Measurements from ENCODE around the gene FBXO31.
"Not testable (repeated sequence)": the region's sequence is repeated elsewhere in the genome, so short reads cannot be mapped to it uniquely, and the experiment has no call there.

FBXO31 gene

DNA sequence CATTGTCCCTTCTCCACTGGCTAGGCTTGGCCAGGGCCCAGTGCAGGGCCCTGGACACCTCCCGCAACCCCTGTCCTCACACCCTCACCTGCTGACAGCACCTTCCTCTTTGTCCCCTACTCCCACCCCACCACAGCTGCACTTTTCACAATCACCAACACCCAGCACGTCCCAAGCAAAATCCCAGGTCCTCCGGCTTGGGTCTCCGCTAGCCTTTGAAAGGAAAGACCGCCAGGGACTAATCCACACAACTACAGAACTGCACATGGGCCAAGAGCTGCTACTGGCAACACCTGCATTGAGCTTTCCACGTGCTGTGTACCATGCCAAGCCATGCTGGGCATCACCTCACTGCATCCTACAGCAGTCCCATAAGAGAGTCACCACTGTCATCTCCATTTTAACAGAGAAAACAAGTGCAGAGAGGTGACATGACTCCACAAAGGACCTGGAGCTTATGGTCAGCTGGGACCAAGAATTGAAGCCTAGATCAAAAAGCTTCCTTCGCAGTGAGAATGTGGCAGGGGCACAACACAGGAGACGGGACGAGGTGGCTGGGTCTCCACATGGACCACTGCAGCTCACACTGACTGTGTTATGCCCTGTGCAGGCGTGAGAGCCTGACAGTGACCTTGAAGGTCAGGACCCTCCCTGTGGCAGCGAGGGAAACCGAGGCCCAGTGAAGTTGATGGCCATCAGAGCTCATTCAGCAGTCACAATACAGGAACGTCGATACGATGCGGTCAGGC is 22.5 kb downstream of the FBXO31 start:
- no peak for DNase-seq

DNA sequence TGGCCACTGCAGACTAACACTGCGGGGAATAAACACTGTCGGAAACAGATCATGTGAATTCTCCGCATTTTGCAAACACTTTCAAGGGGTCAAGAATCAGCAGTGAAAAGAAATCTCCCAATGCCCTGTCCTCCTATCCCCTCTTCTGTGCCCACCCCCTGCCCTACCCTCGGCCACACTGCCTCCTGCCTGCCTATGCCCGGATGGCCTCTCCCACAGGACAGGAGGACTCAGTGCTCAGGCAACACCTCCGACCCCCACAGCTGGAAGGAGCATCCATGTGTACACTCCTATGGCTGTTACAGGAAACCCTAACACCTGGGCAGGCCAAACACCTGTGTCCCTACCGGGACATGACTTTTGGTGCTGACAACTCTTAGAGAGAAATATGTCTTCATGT is 24.5 kb downstream of the FBXO31 start:
- DNase-seq: no peak

DNA sequence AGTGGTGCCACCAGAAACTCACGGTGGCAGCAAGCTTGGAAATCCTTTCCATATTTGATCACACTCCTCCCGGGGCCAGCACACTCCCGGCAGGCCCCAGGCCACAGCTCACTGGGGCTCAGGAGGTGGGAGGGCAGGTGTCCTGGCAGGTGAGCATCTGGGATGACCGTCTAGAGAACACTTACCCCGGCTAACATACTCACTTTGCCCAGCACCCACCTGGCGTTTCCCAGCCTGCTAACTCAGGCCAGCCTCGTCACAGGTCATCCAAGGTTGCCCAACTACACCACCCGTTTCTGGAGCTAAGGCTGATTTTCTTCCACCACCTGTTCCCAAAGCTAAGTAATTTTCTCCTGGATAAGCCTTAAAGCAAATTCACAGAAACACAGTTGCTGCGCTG is 24.9 kb downstream of the FBXO31 start:
- no peak for DNase-seq

DNA sequence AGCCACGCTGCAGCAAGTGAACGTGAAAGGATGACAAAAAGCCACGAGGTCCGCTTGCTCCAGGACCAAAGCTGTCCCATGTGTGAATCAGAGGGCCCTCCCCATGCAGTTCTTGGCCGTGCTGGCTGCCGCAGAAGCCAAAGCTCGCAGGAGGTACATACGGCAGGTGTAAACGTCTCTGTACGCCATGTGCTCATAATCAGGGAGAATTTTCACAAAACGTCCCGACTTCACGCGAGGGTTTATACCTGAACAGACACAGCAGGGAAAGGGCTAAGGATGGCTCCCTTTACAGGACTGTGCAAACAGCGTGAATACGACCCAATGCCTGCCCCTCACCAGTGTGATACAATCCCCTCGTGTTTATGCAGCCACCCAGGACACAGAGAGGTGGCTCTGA is 25.3 kb downstream of the FBXO31 start:
- DNase-seq: no peak

DNA sequence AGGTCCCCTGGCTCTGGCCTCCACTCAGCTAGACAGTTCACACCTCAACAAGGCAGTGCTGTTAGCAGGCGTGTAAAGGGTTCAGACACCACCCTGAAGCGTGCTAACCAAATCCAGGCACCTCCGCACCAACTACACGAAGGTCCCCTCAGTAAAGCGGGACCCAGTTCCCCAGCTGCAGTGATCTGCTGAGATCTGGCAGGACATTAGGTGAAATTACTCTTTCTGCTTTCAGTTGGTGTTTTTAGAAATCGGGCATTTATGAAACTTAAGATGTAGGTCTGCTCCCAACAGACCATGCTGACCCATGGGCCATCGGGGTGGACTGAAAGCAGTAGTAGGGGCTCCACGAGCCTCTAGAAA is 27.1 kb downstream of the FBXO31 start:
- DNase-seq: no peak

DNA sequence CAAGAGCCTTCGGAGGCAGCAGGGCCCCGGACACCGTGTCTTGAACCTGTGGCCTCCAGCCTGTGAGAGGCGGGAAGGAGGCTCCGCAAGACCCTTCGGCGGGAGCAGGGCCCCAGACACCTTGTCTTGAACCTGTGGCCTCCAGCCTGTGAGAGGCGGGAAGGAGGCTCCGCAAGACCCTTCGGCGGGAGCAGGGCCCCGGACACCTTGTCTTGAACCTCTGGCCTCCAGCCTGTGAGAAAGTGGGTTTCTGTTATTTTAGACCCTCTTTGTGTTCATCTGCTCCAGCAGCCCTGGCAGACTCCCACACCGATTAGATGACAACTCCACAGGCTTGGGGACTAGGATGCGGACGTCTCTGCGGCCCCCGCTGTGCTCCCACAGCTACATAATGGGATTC is 30.0 kb downstream of the FBXO31 start:
- no peak for DNase-seq

DNA sequence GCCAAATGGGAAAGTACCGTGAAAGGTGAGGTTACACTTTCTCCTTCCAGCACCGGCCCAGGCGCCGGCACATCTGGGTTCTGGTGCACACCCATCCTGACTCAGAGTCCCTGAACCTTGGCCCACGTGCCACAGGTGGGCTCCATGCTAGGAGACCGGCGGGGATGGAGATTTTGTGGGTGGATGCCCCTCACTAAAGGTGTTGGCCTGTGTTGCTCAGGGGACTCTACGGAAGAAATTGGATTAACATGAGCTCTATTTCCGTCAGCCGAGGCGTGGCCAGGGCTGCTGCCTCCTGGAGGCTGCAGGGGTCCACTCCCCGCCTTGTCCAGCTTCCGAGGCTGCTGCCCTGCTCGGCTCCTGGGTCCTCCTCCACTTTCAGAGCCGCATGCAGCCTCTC is 30.8 kb downstream of the FBXO31 start:
- DNase-seq: no peak

DNA sequence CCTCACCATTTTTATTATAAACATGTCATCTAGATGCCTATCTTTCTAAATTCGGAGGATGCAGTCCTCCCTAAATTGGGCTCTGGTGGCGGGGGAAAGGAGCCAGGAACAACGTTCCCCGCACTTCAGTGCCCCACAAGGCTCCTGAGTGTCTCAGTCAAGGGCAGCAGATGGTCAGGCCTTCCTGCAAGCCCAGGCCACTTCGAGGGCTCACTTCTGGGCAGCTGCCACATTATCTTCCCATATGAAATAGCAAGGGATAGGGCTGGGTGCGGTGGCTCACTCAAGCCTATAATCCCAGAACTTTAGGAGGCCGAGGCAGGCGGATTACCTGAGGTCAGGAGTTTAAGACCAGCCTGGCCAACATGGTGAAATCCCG is 32.3 kb downstream of the FBXO31 start:
- DNase-seq: no peak

DNA sequence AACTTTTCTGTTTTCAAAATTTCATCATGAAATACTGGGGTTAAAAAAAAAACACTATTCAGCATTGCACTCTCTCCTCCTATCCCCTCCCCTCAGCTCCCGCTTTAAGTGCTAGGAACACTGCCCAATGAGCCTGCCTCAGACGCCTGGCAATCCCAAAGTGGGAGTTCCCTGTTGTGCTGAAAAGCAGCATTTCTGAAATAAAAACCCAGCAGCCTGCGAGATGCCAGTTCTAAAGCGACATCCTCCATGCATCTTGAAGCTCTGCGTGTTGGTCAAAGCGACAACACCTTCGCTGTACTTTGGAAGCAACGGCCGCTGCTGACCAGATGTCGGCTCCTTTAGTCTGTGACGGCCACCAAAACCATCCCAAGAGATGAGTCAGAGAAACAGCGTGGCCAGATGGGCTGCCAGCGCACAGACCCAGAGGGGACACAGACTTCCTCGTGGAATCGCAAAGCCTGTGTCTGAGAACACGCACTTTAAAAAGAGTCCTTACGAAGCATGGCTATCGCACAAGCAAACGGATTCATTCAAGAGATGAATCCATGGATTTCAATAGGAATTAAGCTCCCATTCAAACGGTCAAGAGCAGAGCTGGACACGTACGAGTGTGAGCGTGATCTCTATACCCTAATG is 32.8 kb downstream of the FBXO31 start:
- no peak for DNase-seq

DNA sequence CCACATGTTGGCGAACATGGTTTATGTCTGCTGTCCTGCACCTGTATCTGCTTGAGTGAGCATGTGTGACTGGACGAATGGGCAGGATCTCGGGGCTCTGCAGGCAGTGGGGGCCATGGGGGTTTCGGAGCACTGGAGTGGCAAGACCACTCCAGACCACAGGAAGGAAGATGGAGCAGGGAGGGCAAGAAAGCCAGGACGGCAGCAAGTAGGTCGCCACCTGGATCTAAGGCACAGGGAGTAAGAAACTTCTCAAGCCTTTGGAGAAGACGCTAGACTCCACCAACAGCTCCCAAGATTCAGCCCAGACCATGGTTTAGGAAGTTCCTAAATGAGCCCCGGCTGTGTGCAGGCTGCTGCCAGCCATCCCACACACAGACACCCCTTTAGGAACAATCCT is 33.5 kb downstream of the FBXO31 start:
- no peak for DNase-seq

DNA sequence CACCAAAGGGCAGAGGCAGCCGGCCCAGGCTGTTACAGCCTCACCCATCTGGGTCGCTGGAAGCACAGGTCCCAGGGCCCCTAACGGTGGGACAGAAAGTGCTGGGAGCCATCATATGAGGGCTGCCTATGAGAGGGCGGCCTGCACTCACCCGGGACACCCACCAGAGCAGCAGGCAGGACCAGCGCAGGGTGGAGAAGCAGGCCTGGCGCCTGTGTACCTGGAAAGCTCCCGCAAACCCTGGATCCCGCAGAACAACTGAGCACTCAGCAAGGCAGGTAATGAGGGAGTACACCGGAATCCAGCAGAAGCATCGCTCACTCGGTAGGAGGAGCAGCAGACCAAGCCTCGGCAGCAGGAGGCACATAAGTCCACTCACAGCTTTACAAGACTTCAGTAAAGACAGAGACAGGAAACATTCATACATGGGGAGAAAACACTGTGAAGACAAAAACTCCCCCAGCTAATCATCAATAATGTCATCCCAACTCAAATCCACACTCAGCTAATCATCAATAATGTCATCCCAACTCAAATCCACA is 34.9 kb downstream of the FBXO31 start:
- no peak for DNase-seq

DNA sequence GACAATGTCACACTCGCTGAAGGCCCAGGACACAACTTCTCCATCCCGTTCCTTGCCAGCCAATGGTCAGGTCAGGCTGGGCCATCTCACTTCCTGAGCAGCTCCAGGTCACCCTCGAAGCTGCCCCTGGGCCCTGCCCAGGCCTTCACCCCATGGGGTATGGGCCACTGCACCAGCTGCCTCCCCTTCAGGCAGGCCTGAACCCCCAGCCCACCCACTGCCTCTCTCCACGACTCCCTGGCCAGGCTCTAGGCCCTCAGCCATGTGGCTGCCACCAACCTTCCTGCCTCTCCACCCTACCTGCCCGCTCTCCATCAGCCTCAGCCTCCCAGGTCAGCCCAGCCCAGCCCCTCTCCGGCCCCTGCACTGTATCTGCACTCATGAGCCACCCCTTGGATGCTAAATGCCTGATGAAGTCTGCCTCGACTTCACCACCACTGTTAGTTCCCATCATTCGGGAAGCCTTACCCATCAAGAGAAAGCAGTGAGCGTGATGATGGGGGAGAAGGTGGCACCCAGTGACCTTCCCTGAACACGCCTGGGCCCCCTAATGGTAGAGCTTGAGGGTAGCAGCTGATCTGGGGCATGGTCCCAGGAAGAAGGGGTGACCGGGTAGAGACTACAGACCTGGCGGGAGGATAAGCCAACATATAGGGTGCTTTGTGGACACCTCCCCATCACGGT is 35.5 kb downstream of the FBXO31 start:
- no peak for DNase-seq

DNA sequence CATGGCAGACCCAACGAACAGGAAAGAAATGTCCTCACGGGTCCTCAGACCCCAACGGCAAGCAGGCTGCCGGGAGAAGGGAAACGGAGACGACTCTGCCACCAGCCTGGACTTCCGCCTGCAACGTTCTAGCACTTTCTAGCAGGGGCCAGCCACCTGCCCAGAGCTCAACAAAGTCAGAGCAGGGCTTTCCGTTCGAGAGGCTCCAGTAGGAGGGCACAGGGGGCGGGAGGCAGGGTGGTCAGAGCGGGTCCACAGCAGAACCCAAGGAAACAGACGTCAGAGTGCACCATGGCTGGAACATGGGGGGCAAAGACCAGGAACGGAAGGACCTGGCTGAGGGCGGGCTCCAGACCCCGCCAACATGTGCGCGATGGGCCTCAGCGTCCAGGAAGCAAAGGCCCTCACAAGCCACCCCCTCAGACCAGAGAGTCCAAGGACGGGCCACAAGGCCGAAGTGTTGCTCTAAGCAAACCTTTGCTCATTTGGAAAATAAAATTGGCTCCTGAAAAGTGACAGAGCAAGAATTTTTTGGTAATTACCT is 37.0 kb downstream of the FBXO31 start:
- DNase-seq: no peak

DNA sequence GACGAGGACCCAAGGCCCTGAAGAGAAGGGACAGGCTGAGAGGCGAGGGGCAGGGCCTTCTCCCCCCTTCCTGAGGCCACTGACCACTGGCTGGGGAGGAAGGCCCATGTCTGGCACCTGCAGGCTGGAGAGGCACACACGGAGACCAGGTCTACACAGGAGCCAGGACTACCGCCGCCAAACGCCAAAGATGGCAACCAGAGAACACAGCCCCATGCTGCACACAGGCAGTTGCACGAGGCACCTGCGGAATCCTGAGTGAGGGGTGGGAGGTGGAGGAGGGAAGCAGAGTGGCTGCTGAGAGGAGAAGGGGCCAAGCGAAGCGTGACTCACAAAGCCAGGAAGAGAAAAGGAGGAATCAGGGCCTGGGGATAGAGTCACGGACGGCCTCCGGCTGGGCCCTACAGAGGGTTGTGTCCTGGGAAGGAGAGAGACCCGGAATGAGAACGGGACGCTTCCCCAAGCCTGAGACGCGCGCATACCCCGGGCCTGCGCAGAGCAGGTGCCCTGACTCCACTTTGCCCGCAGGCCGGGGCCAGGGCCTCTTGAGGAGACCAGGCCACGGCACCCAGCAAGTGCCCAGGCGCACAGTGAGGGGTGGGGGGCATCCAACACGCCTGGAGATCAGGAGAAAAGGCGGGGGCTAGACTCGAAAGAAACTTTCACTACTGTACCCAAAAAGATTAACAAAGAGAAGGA is 37.7 kb downstream of the FBXO31 start:
- DNase-seq: no peak

DNA sequence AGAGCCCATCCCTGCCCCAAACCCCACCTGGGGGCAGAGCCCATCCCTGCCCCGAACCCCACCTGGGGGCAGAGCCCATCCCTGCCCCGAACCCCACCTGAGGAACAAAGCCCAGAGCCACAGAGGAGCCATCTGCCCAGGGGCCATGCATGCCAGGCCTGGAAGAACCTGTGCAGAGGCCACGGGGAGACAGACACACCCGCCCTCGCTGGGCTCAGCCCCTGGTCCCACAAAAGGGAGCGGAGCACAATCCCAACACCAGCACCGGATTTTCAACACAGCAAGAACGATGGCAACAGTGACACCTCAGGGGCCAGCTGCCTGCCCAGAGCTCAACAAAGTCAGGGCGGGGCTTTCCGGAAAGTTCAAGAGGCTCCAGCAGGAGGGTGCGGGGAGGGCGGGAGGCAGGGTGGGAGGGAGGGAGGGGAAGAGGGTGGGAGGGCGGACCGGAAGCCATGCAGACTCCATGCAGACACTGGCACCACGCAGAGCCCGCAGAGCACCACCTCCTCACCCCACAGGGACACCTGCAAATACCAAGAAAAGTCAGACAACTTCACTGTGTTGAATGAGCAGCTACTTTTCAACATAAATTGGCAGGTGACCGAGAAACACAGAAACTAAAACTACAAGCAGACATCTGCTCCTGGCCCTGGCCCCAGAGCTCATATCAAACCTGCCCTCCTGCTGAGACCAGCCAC is 38.5 kb downstream of the FBXO31 start:
- DNase-seq: peak; percentile 51

DNA sequence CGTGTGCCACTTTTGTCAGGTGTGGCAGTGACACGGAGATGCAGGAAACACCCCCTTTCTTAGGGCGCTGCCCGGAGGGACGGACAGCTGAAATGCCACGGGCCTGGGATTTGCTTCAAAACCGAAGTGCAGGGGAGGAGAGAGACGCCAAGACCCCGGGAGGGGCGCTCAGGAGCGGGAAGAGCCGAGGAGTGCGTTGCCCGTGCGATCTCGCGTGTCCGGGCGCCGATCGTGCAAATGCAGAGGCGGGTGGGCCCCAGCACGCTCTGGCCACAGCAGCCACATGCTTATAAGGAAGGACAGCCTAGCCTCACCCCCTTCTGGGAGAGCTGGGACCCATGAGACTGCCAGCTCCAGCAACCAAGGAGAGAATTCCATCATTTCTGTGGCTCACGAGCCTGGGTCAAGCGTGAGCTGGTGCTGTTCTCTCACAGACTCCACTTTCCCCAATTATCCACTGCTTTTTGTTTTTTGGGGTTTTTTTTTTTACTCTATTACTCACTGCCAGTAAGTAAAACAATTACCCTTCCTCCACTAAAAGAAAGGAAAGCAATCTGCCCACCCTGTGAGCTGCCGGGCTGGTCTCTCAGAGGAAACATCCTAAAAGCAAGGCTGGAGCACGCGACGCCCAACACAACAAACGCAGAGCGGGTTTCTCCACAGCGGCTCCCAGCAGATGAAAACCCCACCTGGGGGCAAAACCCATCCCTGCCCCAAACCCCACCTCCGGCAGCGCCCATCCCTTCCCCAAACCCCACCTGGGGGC is 39.2 kb downstream of the FBXO31 start:
- DNase-seq: no peak

DNA sequence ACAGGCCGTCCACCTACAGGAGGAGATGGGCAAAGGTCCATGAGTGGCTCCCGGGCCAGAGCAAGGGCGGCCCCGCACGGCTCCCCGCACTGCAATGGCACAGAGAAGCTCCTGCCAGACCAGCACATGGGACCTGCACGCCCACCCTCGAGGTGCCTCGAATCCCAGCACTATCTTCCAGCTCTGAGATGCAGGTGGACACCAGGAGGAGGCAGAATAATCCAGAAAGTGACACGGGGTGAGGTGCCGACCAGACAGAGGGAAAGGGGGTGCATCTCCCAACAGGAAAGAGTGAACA is 39.9 kb downstream of the FBXO31 start:
- no peak for DNase-seq

DNA sequence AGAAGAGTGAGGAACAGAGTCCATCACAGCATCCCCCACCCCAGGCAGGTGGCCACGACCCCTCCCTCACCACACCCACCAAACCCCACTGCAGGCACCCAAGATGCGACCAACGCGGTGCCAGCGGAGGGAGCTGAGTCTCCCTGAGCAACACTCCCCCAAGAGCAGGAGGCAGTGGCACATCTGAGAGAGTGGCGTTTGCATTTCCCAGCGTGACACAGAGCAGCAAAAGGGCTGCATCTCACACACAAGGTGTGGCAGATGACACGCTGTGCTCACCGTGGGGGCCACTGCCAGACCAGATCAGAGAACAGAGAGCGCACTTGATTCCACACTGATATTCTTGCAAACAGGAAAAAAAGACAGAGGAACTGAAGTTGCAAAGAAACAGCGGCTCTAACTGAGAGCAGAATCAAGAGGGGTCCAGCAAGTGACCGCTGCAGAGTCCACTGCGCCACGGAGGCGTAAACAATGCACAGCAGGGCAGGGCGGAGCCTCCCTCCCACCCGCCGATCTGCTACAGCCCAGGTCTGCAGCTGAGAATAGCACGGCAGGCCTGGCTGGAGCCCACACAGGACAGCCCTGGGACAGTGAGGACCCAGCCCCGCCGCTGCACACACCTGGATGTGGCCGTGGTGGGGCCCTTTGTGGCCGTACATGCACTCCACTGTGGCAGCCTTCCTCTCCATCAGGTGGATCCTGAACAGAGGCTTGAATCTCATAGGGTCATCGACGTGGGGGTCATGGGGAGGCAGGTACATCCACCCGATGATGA is 40.4 kb downstream of the FBXO31 start:
- DNase-seq: no peak

DNA sequence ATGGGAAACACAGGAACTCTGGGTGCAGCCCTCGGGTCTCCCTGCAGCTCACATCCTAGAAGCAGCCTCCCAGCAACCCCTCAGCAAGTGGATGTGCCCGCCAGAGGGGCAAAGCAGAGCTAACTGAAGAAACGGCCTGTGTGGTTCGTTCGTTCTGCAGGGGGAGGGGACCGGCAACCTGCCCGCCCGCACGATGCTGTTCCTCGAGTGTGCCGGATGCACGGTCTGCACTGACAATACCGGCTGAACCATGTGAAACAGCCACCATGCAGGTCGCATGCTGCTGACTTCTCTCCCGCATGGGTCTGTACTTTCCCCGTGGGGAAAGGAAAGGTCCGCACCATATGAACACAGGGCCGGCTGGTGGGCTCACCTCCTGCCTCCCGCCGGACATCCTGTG is 41.1 kb downstream of the FBXO31 start:
- no peak for DNase-seq

DNA sequence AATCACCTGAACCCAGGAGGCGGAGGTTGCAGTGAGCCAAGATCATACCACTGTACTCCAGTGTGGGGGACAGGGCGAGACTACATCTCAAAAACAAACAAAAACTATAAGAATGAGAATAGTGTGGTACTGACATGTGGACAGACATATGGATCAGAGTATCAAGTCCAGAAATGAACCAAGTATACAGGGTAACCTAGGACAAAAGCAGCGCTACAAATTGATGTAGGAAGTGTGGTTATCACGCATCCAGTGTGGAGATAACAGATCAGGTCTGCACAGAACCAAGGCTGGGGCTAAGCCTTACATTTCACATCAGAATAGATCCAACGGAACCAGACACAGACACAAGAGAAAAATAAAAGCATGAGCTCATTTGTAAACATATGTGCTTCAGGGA is 43.4 kb downstream of the FBXO31 start:
- no peak for DNase-seq

DNA sequence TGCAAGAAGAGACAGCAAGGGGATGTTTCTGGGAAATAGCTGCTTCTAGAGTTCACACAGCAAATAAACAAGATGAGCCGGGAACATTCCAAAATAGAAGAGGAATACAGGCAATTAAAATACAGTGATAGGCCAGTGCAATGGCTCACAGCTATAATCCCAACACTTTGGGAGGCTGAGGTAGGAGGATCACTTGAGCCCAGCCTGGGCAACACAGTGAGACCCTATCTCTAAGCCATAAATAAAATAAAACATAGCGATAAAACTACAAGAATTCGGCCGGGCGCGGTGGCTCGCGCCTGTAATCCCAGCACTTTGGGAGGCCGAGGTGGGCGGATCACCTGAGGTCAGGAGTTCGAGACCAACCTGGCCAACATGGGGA is 43.9 kb downstream of the FBXO31 start:
- not testable (repeated sequence) for DNase-seq

Measured in NCI-H2171 treated with DMSO at 0.1 percent for 48 hours (cell line).